DMS79 treated with DMSO at 0.1 percent for 48 hours (cell line): ENCODE results near the gene USP16.

Experiments
- DNase-seq: peaks from one replicate; lab custom pipeline; 2025; lab: John Stamatoyannopoulos, UW

The USP16 gene

GRCh38 chr21:29033871-29034270 lies 9.4 kb downstream of the USP16 start:
- no peak for DNase-seq

GRCh38 chr21:29034678-29035077 lies 10.2 kb downstream of the USP16 start:
- DNase-seq, result no peak

GRCh38 chr21:29052224-29052623 lies 27.8 kb downstream of the USP16 start:
- no peak for DNase-seq

GRCh38 chr21:29053011-29053553 lies 28.6 kb downstream of the USP16 start:
- DNase-seq, result peak; percentile 80

- peak; percentile 37 for DNase-seq
Observed at GRCh38 chr21:29053656-29054055, 29.2 kb downstream of the USP16 start.

GRCh38 chr21:29055080-29055479 lies 30.6 kb downstream of the USP16 start:
- DNase-seq, result no peak

- peak; percentile 33 for DNase-seq
Observed at GRCh38 chr21:29056005-29056404, 31.5 kb downstream of the USP16 start.

GRCh38 chr21:29056538-29057050 lies 32.1 kb downstream of the USP16 start:
- DNase-seq, result no peak

GRCh38 chr21:29064850-29065481 lies 40.5 kb downstream of the USP16 start:
- no peak for DNase-seq

GRCh38 chr21:29072873-29073221 lies 48.4 kb downstream of the USP16 start:
- no peak for DNase-seq

- DNase-seq, result peak; percentile 97
Observed at GRCh38 chr21:29073222-29074006, 48.9 kb downstream of the USP16 start, which contains the start of gene CCT8. Gene CCT8 (minus strand): TSS chr21:29073648. CDS start chr21:29073590, 58 bp downstream.

- no peak for DNase-seq
Observed at GRCh38 chr21:29074007-29074376, 49.5 kb downstream of the USP16 start.

GRCh38 chr21:29074783-29075182 lies 50.3 kb downstream of the USP16 start:
- no peak for DNase-seq

GRCh38 chr21:29075706-29076466 lies 51.4 kb downstream of the USP16 start:
- DNase-seq, result no peak

- peak; percentile 22 for DNase-seq
Observed at GRCh38 chr21:29076731-29077640, 52.5 kb downstream of the USP16 start.

GRCh38 chr21:29077651-29078090 lies 53.2 kb downstream of the USP16 start:
- DNase-seq, result peak; percentile 74

GRCh38 chr21:29078869-29079767 lies 54.6 kb downstream of the USP16 start:
- DNase-seq, result no peak

- DNase-seq, result peak; percentile 9
Observed at GRCh38 chr21:29080454-29080941, 56.0 kb downstream of the USP16 start.

- peak; percentile 34 for DNase-seq
Observed at GRCh38 chr21:29082046-29082815, 57.8 kb downstream of the USP16 start.
